Daoy (cell line): ENCODE data around the gene CLCN1. TPM values are rescaled to one million over a fixed set of nuclear protein-coding genes. Genes with fewer than 3 reads are reported as not detected.

Source experiments
- DNase-seq: peaks from one replicate; pipeline ENCODE4 v3.0.0-alpha.2; 2015; ENCODE audit warnings: low read depth
- total RNA-seq: library from RNA; depleted of rRNA; stranded (reverse); fragments of >200 nt; shearing (Covaris generic); gene quantifications from 2 replicates; pipeline ENCODE4 v1.2.3, GENCODE V29; 2014

CLCN1 gene
- total RNA-seq, 1 experiment from 2014 or later: 0.23 TPM

DNA sequence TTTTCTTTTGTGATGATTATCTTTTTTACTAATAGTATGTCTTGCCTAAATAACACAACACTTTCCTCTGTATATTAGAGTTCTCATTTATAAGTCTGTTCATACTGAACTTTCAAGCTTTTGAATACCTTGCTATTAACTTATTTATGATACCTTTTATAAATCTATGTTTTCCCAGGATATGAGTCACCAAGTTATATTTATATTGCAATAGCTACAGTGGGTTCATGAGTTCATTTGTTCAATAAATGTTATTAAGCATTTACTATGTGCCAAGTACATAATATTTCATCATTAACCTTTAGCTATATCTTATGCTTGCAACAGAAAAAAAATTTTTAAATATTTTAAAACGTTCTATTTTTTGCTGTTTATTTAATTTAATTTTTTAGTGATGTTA lies 18.3 kb downstream of the CLCN1 start:
- no peak for DNase-seq

DNA sequence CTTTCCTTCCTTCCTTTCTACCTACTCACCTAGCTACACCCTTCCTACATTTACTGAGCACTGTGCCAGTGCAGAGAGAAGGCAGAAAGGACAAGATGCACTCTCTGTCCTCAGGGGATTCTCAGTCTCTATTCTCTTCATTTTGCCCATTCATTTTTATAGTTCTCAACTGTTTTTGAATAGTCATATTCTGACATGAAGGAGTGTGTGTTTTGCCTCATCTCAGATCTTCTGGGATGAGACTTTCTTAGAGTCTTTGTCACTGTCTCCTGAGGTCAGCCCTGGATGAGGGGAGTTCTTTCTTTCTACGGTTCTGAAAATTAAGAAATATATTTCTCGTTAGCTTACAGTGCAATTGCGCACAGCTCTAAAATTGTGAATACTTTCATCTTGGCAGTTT lies 21.3 kb downstream of the CLCN1 start:
- DNase-seq: no peak

GRCh38 chr7:143341842-143342241 lies 25.9 kb downstream of the CLCN1 start:
- no peak for DNase-seq

GRCh38 chr7:143343596-143343995 lies 27.7 kb downstream of the CLCN1 start:
- DNase-seq: no peak

GRCh38 chr7:143345428-143345900 lies 29.6 kb downstream of the CLCN1 start:
- peak; percentile 74 for DNase-seq

DNA sequence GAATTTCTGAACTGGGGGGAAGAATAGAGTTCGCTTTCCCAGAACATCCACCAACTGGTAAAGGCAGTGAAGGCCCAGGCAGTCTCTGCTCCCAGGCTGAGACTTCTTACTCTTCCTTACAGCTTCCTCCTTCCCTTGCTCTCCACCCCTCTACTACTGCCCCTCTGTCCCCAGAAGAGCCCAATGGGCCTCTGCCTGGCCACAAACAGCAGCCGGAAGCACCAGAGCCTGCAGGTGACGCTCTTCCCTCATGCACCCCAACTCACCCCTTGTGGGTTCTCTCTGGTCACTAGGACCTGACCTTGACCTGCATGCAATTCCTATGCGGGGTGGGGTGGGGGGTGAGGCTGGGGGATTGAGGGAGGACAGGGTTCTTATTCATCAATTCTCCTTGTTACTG lies 30.1 kb downstream of the CLCN1 start:
- DNase-seq: no peak

- no peak for DNase-seq
Observed at GRCh38 chr7:143347950-143348349, 32.0 kb downstream of the CLCN1 start.

DNA sequence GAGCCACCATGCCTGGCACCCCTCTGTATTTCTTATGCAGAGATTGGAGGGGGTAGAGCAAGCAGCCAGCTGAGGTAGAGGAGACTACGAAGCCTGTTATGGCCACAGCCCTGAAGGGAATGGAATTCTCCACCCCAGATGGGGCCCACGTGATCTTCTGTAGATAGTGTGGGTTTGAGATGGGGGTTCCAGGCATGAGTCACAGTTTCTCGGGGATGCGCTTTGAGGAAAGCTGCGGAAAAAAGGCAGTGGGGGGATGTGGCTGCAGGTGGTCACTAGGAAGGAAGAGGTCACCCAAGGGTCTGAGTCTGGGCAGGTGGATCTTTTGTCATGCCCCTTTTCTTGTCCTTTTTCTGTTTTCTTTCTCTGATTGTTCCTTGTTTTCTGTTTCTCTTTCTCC lies 35.1 kb downstream of the CLCN1 start:
- DNase-seq: peak; percentile 46

DNA sequence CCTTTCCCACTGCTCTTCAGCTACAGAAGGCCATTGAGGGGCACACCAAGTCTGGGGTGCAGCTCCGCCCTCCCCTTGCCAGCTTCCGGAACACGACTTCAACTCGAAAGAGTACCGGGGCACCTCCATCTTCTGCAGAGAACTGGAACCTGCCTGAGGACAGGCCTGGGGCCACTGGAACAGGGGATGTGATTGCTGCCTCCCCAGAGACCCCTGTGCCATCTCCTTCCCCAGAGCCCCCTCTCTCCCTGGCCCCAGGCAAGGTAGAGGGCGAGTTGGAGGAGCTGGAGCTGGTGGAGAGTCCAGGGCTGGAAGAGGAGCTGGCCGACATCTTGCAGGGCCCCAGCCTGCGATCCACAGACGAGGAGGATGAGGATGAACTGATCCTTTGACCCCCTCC lies 35.7 kb downstream of the CLCN1 start:
- DNase-seq: no peak

DNA sequence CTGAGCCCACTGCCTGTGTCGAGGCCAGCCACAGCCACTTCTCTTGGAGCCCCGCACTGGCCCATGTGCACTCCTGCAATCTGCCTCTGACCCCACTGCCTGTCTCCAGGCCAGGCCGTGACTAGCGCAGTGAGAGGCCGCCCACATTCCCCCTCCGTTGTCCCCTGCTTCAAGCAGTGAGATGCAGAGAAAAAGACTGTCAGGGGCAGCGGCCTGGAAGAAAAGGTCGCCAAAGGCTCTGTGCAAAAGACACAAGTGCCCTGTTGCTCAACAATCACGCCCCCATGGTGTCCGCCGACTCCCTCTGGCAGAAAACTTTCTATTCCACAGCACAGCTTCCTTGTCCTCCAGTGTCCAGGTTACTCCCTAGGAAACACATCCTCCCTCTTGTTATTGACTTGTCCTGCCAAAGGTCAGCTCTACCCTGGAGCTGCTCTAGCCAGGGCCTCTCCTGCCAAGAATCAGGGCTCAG lies 36.7 kb downstream of the CLCN1 start:
- DNase-seq: no peak

GRCh38 chr7:143354376-143354775 lies 38.5 kb downstream of the CLCN1 start:
- no peak for DNase-seq

DNA sequence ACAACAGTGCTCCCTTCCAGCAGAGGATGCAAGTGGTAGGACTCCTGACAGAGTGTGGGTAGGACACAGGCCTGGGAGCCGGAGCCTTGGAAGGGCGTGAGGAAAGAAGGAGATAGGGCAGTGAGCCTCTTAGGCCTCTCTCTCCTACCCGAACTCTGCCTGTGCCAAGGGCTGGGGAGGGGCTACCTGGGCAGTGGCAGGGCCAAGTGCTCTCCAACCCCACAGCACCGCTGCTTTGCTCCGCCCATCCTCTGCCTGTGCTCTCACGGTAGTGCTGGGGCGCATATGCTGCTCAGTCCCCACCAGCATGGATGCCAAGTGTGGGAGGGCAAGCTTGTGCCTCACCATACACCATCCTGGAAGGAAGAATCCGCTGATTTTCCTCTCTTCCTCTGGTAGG lies 39.1 kb downstream of the CLCN1 start:
- DNase-seq: no peak

- no peak for DNase-seq
Observed at GRCh38 chr7:143355450-143356385, 39.8 kb downstream of the CLCN1 start.

DNA sequence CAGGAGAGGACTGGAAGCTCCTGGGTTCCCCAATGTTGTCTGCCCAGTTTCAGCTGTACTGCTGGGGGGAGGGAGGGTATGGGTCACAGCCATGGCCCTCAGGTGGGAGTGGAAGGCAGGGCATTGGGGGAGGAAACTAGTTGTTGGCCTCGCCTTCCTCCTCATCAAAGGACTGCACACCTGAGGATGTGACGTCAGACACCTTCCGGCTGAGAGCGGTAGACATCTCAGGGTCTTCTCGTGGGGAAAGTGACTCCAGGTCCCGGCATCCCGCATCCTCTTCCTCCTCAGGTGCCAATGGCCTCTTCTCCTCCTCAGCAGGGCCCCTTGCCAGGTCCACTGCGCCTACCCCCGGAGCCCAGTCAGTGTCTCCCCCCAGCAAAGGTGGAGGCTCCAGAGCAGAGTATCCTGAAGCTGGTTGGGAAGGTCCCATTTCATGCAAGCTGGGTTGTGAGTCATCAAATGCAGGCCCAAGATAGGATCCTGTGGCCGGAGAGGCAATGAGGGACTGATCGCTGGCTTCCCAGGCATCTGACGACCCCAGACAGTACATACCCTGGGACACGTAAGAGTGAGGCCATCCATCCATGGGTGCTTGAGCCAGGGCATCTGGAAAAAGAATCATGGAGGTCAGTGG lies 40.6 kb downstream of the CLCN1 start:
- DNase-seq: no peak

GRCh38 chr7:143358626-143359025 lies 42.7 kb downstream of the CLCN1 start:
- DNase-seq: no peak

GRCh38 chr7:143359771-143360353 lies 44.0 kb downstream of the CLCN1 start:
- DNase-seq: no peak

DNA sequence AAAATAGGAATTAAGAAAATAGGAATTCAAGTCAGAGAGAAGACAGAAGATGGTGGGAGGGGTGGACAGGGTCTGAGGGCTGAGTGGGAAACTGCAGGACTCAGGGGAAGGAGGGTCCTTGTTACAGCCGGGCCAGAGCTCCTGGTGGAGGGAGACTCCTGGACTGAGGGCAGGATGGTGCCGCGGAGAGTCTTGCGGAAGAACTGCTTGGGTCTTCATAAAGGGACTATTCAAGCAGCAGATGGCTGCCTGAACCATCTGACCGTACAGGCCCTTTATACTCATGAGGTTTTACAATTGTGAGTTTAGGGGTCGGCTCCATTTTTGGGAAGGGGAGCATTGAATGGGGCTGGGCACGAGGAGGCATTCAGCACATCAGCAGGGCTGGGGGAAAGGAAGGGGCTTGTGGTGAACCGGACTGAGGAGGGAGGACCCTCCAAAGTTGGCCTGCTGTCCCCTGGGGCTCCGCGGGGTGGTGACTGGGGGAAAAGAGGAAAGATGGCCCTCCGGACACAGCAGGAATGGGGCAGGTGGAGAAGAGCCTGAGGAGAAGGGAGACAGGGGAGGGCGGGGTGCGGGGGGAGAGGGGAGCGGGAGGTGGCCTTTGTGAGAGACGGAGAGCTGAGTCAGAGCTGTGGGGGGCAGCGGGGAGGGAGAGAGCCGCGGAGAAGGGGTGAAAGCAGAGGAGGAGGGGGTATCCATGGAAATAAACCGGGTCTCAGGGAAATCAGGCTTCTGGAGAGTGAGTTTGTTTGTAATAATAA lies 45.1 kb downstream of the CLCN1 start:
- DNase-seq: peak; percentile 65

GRCh38 chr7:143361552-143362130 lies 45.7 kb downstream of the CLCN1 start:
- DNase-seq: no peak

GRCh38 chr7:143362131-143363015 lies 46.5 kb downstream of the CLCN1 start, which contains the start of gene FAM131B:
Gene FAM131B, minus strand, starts transcription at chr7:143362713. Its CDS starts 110 bp downstream, at chr7:143362603.
- peak; percentile 66 for DNase-seq
